WTC11 (cell line): ENCODE results near the gene AURKB. TPM values are rescaled to one million over a fixed set of nuclear protein-coding genes. Genes with fewer than 3 reads are reported as not detected.

Experiments used
- ATF1 ChIP-seq: sonication (generic); formaldehyde crosslinking; IDR thresholded peaks from 2 replicates; pipeline ENCODE4 v1.8.1; 2023; ENCODE audit warnings: mild to moderate bottlenecking, moderate library complexity, missing genetic modification reagents
- ESRRA ChIP-seq: sonication (generic); formaldehyde crosslinking; IDR thresholded peaks from 2 replicates; pipeline ENCODE4 v1.8.1; 2022; ENCODE audit warnings: mild to moderate bottlenecking, missing genetic modification reagents, borderline replicate concordance
- ETV6 ChIP-seq: sonication (generic); formaldehyde crosslinking; IDR thresholded peaks from 2 replicates; pipeline ENCODE4 v1.8.1; 2022; ENCODE audit warnings: mild to moderate bottlenecking, missing genetic modification reagents
- FOXK1 ChIP-seq: sonication (generic); formaldehyde crosslinking; IDR thresholded peaks from 2 replicates; pipeline ENCODE4 v1.8.0; 2022; ENCODE audit warnings: mild to moderate bottlenecking, moderate library complexity, missing genetic modification reagents
- FOXP1 ChIP-seq: sonication (generic); formaldehyde crosslinking; IDR thresholded peaks from 2 replicates; pipeline ENCODE4 v1.8.0; 2022; ENCODE audit warnings: missing genetic modification reagents, mild to moderate bottlenecking, moderate library complexity, borderline replicate concordance
- GABPB1 ChIP-seq: sonication (generic); formaldehyde crosslinking; IDR thresholded peaks from 2 replicates; pipeline ENCODE4 v1.8.1; 2023; ENCODE audit warnings: mild to moderate bottlenecking, missing genetic modification reagents
- IRF2 ChIP-seq: sonication (generic); formaldehyde crosslinking; IDR thresholded peaks from 2 replicates; pipeline ENCODE4 v1.8.0; 2022; ENCODE audit warnings: low read depth, missing genetic modification reagents, borderline replicate concordance
- JAZF1 ChIP-seq: fragments of 250-450 bp; sonication (Bioruptor Pico); IDR thresholded peaks from 2 replicates; pipeline ENCODE4 v1.9.0; 2021; ENCODE audit warnings: moderate library complexity, mild to moderate bottlenecking, inconsistent platforms
- KAT7 ChIP-seq: sonication (generic); formaldehyde crosslinking; IDR thresholded peaks from 2 replicates; pipeline ENCODE4 v1.8.1; 2023; ENCODE audit warnings: missing genetic modification reagents, mild to moderate bottlenecking, borderline replicate concordance
- MXD4 ChIP-seq: fragments of 250-450 bp; sonication (Bioruptor Pico); IDR thresholded peaks from 2 replicates; pipeline ENCODE4 v1.8.0; 2021; ENCODE audit warnings: mild to moderate bottlenecking, moderate library complexity, borderline replicate concordance
- RORB ChIP-seq: fragments of 250-450 bp; sonication (Bioruptor Pico); IDR thresholded peaks from 2 replicates; pipeline ENCODE4 v1.9.0; 2021; ENCODE audit warnings: mild to moderate bottlenecking
- SMAD3 ChIP-seq: sonication (generic); formaldehyde crosslinking; IDR thresholded peaks from 2 replicates; pipeline ENCODE4 v1.8.0; 2022; ENCODE audit warnings: missing genetic modification reagents, mild to moderate bottlenecking, borderline replicate concordance
- TEAD1 ChIP-seq: sonication (generic); formaldehyde crosslinking; IDR thresholded peaks from 2 replicates; pipeline ENCODE4 v1.8.0; 2022; ENCODE audit warnings: mild to moderate bottlenecking, missing genetic modification reagents
- ZMAT4 ChIP-seq: fragments of 250-450 bp; sonication (Bioruptor Pico); IDR thresholded peaks from 2 replicates; pipeline ENCODE4 v1.9.0; 2021; ENCODE audit warnings: mild to moderate bottlenecking
- ZNF532 ChIP-seq: fragments of 250-450 bp; sonication (Bioruptor Pico); IDR thresholded peaks from 2 replicates; pipeline ENCODE4 v1.9.0; 2021; ENCODE audit warnings: mild to moderate bottlenecking, borderline replicate concordance
- total RNA-seq: library from RNA; stranded (reverse); gene quantifications from 3 replicates; pipeline ENCODE4 v1.2.3, GENCODE V29; 2021
- TF ChIP-seq, protein P1 (sequence below): sonication (generic); formaldehyde crosslinking; IDR thresholded peaks from 2 replicates; pipeline ENCODE4 v1.8.0; 2023; ENCODE audit warnings: missing genetic modification reagents, mild to moderate bottlenecking, borderline replicate concordance
- TF ChIP-seq, protein P2 (sequence below): sonication (generic); formaldehyde crosslinking; IDR thresholded peaks from 2 replicates; pipeline ENCODE4 v1.8.1; 2023; ENCODE audit warnings: mild to moderate bottlenecking, moderate library complexity, missing genetic modification reagents

AURKB gene
- total RNA-seq, 1 experiment from 2014 or later = 215 TPM

DNA sequence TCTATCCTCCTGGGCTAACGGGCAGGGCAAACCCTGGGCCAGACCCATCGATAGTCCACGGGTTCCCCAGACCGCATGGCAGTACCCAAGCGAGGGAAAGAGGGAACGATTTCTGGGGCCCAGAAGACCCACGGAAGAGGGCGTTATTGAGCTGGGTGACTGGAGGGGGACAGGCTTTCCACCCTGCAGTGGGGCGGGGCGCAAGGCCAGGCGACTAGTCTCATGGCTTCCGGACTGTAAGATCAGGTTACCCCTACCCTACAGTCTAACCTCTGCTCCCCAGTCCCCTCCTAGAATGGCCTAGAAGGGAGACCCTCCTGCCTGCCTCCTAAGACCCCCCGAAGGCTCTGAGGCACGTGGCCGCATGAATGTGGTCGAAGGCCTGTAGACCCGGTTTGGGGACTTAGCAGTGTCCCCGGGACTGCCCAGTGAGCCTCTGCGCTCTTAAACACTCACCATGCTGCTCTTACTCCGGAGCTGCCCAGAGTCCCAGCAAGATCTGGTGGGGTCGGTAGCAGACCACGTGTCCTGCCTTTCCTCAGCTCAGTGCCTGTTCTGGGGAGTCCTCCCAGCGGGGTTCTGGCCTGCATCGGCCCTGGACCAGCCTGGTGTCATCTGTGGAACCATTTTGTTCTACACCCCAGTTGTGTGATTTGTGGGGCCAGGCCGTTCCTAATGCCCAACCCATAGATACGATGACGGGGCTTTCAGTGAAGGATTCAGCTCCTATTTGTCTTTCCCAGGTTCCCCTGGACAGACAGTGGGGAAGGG lies 13.2 kb upstream of the AURKB start (continued):
- TF ChIP-seq, protein P1, sequence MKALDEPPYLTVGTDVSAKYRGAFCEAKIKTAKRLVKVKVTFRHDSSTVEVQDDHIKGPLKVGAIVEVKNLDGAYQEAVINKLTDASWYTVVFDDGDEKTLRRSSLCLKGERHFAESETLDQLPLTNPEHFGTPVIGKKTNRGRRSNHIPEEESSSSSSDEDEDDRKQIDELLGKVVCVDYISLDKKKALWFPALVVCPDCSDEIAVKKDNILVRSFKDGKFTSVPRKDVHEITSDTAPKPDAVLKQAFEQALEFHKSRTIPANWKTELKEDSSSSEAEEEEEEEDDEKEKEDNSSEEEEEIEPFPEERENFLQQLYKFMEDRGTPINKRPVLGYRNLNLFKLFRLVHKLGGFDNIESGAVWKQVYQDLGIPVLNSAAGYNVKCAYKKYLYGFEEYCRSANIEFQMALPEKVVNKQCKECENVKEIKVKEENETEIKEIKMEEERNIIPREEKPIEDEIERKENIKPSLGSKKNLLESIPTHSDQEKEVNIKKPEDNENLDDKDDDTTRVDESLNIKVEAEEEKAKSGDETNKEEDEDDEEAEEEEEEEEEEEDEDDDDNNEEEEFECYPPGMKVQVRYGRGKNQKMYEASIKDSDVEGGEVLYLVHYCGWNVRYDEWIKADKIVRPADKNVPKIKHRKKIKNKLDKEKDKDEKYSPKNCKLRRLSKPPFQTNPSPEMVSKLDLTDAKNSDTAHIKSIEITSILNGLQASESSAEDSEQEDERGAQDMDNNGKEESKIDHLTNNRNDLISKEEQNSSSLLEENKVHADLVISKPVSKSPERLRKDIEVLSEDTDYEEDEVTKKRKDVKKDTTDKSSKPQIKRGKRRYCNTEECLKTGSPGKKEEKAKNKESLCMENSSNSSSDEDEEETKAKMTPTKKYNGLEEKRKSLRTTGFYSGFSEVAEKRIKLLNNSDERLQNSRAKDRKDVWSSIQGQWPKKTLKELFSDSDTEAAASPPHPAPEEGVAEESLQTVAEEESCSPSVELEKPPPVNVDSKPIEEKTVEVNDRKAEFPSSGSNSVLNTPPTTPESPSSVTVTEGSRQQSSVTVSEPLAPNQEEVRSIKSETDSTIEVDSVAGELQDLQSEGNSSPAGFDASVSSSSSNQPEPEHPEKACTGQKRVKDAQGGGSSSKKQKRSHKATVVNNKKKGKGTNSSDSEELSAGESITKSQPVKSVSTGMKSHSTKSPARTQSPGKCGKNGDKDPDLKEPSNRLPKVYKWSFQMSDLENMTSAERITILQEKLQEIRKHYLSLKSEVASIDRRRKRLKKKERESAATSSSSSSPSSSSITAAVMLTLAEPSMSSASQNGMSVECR (CRISPR knock-in tag) = no peak
- TF ChIP-seq ATF1 (CRISPR knock-in tag) (no peak), KAT7 (CRISPR knock-in tag) (no peak), IRF2 (CRISPR knock-in tag) (no peak), TEAD1 (CRISPR knock-in tag) (no peak), GABPB1 (no peak), FOXP1 (CRISPR knock-in tag) (0 out of 2 replicates have a peak, but pooled peaks have one; percentile 53), RORB (no peak), FOXK1 (CRISPR knock-in tag) (0 out of 2 replicates have a peak, but pooled peaks have one; percentile 8), JAZF1 (CRISPR knock-in tag) (no peak), ESRRA (CRISPR knock-in tag) (no peak), ZNF532 (CRISPR knock-in tag) (no peak), SMAD3 (CRISPR knock-in tag) (no peak), ZMAT4 (CRISPR knock-in tag) (no peak), MXD4 (no peak), ETV6 (CRISPR knock-in tag) (no peak)
- TF ChIP-seq, protein P2, sequence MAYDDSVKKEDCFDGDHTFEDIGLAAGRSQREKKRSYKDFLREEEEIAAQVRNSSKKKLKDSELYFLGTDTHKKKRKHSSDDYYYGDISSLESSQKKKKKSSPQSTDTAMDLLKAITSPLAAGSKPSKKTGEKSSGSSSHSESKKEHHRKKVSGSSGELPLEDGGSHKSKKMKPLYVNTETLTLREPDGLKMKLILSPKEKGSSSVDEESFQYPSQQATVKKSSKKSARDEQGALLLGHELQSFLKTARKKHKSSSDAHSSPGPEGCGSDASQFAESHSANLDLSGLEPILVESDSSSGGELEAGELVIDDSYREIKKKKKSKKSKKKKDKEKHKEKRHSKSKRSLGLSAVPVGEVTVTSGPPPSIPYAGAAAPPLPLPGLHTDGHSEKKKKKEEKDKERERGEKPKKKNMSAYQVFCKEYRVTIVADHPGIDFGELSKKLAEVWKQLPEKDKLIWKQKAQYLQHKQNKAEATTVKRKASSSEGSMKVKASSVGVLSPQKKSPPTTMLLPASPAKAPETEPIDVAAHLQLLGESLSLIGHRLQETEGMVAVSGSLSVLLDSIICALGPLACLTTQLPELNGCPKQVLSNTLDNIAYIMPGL (CRISPR knock-in tag) = peak; percentile 74; the same call in 1 of the 2 replicates
